HG03175 (cell line): ENCODE measurements around the gene SEMA3A.

ENCODE experiments used
- ATAC-seq: cut with Tn5 transposase; IDR thresholded peaks from one replicate; pipeline ENCODE4 v1.9.1; 2021; ENCODE audit warnings: mild to moderate bottlenecking, moderate library complexity; ENCODE audit not compliant: unreplicated experiment

Gene SEMA3A

GRCh38 chr7:84113286-84113685 is 81.3 kb downstream of the SEMA3A start:
- ATAC-seq: no peak

DNA sequence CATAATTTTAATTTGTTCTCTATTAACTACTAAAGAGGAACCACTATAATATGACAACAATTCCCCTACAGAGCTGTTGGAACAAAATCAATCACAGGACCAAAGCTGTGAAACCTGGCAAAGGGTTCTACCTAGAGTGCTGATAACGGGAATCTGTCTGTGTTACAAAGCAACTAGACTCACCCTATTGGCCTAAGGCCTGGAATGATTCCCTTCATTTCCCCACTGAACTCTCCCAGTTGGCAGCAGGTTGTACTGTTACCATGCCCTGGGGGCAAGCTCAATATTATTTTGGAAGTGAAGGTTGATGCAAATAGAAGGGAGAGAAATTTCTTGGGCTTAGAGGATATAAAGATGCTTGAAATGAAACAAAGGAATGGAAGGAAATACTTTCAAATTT is 81.8 kb downstream of the SEMA3A start:
- no peak for ATAC-seq

GRCh38 chr7:84111842-84112241 is 82.7 kb downstream of the SEMA3A start:
- no peak for ATAC-seq

- ATAC-seq: no peak
Observed at GRCh38 chr7:84110400-84110799, 84.2 kb downstream of the SEMA3A start.

GRCh38 chr7:84108787-84109186 is 85.8 kb downstream of the SEMA3A start:
- ATAC-seq: no peak

GRCh38 chr7:84108119-84108518 is 86.5 kb downstream of the SEMA3A start:
- ATAC-seq: no peak

DNA sequence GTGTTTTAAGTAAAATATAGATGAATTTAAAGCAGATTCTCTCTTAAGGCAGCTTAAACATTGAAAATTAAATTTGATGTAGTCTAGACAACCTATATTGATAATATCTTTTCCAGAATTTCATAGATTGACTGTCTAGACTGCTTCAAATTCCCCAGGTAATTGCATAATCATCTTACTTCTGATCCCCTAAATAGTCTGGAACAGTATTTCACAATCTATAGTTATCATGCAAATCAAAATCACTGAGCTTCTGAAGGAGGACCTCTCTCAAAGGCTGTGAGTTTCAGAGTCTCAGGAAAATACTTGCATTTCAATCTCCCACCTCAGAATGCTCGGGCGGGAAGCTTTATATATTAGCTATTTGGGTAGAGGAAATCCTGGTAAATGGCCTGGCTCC is 87.3 kb downstream of the SEMA3A start:
- ATAC-seq: no peak

- no peak for ATAC-seq
Observed at GRCh38 chr7:84106291-84106690, 88.3 kb downstream of the SEMA3A start.

- no peak for ATAC-seq
Observed at GRCh38 chr7:84105586-84105985, 89.0 kb downstream of the SEMA3A start.

GRCh38 chr7:84104826-84105225 is 89.8 kb downstream of the SEMA3A start:
- no peak for ATAC-seq

DNA sequence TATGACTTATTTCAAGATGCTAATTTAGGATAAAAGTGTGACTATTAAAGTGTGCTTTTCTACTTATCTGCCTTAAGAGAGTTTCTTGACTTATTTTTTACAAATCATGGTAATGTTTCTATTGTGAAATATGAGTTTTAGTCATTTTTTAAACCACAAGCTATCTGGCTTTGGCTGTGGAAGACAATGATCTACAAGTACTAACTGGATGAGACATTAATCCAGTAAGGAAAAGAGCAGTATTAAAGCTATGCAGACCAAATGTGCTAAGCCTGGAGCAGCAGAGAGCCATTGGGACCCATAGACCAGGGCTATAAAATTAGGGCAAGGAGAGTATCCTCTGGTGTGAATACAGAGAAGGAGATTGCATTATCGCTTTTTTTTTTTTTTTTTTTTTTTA is 92.4 kb downstream of the SEMA3A start:
- ATAC-seq: no peak

DNA sequence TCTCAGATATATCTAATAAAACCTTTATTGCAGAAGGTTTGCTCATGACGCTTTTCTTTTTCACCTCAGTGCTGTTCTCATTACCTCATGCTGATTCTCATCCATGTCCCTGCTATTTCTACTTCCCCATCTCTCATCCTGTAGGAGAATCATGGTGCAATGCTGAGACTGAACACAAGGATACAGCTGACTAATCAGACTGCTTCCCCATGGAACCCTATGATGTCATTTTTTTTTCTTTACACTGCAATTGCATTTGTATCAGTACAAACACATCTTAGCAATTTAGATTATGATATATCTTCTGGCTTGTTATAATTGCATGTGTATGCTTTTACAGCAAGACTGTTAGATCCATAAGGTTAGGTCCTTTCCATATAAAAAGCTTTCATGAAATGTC is 93.7 kb downstream of the SEMA3A start:
- no peak for ATAC-seq

- ATAC-seq: no peak
Observed at GRCh38 chr7:84095971-84096370, 98.6 kb downstream of the SEMA3A start.

DNA sequence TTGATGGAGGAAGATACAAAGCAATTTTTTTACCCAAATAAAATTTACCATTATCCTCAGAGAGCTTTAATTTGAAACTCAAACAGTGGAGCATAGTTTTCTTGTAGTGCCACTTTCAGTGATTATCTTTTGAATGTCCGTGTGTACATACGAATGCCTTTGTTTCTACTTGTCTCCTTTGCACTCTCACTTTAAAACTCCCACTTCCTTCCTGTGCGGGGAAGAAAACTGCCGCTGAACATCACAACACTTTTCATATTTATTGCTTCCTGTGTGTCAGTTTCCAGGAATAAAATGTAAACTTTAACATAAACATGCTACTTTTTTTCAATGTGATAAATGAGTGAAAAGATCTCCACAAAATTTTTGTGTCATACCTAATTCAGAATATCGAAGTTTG is 102.4 kb downstream of the SEMA3A start:
- no peak for ATAC-seq

GRCh38 chr7:84091318-84091717 is 103.3 kb downstream of the SEMA3A start:
- ATAC-seq: no peak

- ATAC-seq: no peak
Observed at GRCh38 chr7:84088802-84089201, 105.8 kb downstream of the SEMA3A start.

- no peak for ATAC-seq
Observed at GRCh38 chr7:84085998-84086397, 108.6 kb downstream of the SEMA3A start.

- ATAC-seq: no peak
Observed at GRCh38 chr7:84085147-84085546, 109.4 kb downstream of the SEMA3A start.

DNA sequence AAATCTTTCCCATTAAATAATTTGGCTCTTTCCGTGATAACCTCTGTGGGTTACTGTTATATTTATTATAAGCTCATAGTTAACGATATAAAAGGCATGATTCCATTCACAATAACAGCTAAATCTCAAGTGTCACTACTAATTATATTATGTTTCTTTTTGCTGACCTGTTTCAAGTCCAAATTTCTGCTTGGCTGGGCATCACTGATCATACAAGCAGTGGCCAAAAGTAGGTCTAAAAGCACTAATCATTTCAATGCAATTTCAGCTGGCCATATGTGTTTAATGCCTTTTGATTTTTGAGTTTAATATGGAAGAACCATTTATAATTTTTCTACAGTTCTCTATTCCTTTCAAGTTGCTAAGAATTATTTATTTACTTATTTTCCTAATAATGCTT is 110.7 kb downstream of the SEMA3A start:
- ATAC-seq: no peak

DNA sequence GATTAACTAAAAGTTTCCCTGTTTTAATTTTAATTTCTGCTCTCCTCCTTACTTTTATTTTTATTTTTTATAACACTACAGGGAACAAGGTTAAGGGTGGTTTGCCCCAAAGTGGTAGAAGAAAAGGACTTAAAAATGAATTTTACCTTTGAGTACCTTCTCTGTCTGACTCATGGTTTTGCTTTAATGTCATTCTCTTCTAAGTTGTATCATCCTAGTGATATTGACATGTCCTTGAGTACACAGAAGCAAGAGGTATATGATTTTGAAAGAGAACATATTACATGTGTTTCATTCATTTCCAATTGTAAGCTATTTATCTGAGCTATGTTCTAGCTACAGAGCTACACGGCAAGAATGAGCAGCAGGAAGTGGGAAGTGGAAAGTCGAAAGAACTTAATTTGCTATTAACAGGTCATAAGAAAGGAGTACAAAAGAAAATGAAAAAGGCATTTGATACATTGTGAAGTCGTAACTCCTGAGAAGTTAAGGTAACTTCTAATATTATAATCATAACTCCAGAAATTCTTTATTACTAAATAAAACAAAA is 112.5 kb downstream of the SEMA3A start:
- no peak for ATAC-seq

DNA sequence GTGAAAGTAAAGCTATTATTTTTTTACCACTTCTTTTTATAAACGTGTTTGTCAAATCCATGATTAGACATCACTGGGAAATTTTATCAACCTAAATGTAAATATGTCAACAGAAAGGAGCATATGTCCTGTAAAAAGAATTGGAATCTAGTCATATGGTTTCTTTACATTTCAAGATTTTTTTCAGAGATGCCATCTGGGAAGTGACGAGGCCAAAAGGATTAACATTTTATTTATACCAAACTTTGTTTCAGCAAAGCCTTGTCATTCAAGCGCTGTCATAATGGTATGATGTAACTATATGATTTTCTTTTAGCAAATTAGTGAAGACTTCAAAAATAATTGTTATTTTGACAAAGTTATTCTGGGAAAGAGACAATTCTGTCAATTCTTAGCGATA is 117.3 kb downstream of the SEMA3A start:
- ATAC-seq: no peak

DNA sequence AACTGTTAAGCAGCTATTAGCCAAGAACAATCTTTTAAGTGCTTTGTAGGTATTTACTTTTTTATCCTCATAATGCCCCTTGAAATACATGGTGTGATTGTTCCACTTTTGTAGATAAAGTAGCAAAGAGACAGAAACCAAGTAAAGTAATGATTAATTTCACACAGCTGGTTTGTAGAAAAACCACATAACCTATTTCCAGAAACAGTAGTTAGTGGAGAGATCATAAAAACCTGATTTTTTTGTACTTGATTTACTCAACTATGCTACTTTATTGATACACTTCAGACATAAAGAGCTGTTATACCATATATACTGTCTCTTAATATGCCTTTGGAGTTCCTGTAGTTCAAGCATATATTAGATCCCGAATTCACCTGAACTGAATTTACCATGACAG is 118.4 kb downstream of the SEMA3A start:
- no peak for ATAC-seq

DNA sequence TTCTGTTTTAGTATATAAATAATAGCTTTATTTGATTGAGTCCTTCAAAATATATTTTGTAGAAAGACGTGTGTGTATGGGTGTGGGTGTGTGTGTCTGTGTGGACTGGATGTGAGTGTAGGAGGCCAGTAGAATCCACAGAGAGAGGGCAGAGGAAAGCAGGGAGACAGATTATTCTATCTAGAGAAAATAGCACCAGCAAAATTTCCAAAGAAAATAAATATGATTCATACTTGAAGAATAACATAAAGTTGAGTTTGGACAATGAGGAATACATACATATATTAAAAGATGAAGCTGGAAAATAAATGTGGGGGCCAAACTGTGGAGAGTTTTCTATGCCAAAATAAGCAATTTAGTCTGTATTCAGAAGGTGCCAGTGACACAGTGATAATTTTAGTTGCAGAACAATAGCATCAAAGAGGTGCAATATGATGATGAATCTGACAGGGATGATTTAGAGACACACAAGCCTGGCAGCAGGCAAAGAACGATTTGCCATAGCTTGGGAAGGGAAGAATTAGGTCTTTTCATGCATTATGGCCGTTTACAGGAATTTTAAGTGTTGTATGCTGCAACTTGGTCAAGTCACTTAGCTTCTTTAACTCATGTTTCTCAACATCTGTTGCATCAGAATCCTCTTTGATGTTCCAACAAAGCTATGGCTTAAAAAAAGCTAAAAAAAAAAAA is 121.3 kb downstream of the SEMA3A start:
- ATAC-seq: no peak
